ENCODE measurements around the gene ARHGAP44.

GRCh38 chr17:12808723-12809122, 19.4 kb downstream of the ARHGAP44 start:
- no peak for TF ChIP-seq CTCF (IDR thresholded peaks at IDR 0.05; ENCODE audit: poor library complexity)
- TF ChIP-seq EZH2 (IDR thresholded peaks at IDR 0.05; ENCODE audit: borderline replicate concordance): no peak
- TF ChIP-seq EZH2phosphoT487 (IDR thresholded peaks at IDR 0.05; ENCODE audit: low read depth, severe bottlenecking, unreplicated experiment): no peak
